GM12878 (cell line): ENCODE data around the gene IP6K3. TPM values are rescaled to one million over a fixed set of nuclear protein-coding genes. Genes with fewer than 3 reads are reported as not detected.

Source experiments
- ATAC-seq: fragments of 200-7000 bp; cut with Tn5 transposase; 3 replicates; pipeline ENCODE4 v1.9.1; 2020; ENCODE audit warnings: mild to moderate bottlenecking, moderate library complexity
- BruUV-seq: library from RNA; stranded (reverse); fragments of 400-500 nt; replicated peaks from 2 replicates; lab custom pipeline; 2021; lab: Mats Ljungman, UMichigan
- CTCF ChIA-PET: fragments of 300-600 bp; sonication (Branson Sonifier 250); formaldehyde crosslinking; extraction: SDS; loops from one replicate; lab custom pipeline; 2021; ENCODE audit warnings: inconsistent platforms; lab: Yijun Ruan, JAX
- POLR2A ChIA-PET: fragments of 350-600 bp; formaldehyde crosslinking; extraction: SDS; loops from one replicate; lab custom pipeline; 2021; ENCODE audit warnings: inconsistent platforms; lab: Charles Lee
- RAD21 ChIA-PET: fragments of 300-600 bp; sonication (Branson Sonifier 250); formaldehyde crosslinking; loops from one replicate; lab custom pipeline; 2023; ENCODE audit warnings: antibody characterized with exemption; ENCODE audit not compliant: unreplicated experiment; lab: Charles Lee
- SMC1A ChIA-PET: fragments of 300-600 bp; sonication (Branson Sonifier 250); formaldehyde crosslinking; loops from one replicate; lab custom pipeline; 2023; ENCODE audit not compliant: unreplicated experiment, uncharacterized antibody; lab: Charles Lee
- DNase-seq: peaks from one replicate; pipeline ENCODE4 v3.0.0-alpha.2; 2011; ENCODE audit warnings: low read depth, low spot score
- FAIRE-seq: peaks from 3 replicates; lab custom pipeline; 2011; peaks lifted over from hg19 to GRCh38; lab: Jason Lieb, UNC
- H2AFZ ChIP-seq: 2 replicates; pipeline ENCODE4 v1.6.0; 2011; ENCODE audit warnings: low read depth, low read length, control low read depth; ENCODE audit not compliant: control insufficient read depth
- H3K27ac ChIP-seq: 2 replicates; pipeline ENCODE4 v1.5.1; 2011; ENCODE audit warnings: control low read depth; ENCODE audit not compliant: control insufficient read depth, insufficient read depth
- H3K27me3 ChIP-seq, 2 experiments: replicated peaks in 1 of 2; 2 replicates each; pipeline versions ENCODE4 v1.6.0 to v1.6.1; 2011; ENCODE audit warnings: low read length in 1 of 2; ENCODE audit not compliant: control insufficient read depth in 2 of 2, insufficient read depth in 2 of 2
- H3K36me3 ChIP-seq, 2 experiments: 2 replicates each; pipeline ENCODE4 v1.5.1; 2011; ENCODE audit warnings: low read length in 1 of 2; ENCODE audit not compliant: control insufficient read depth in 2 of 2, insufficient read depth in 2 of 2
- H3K4me1 ChIP-seq: 2 replicates; pipeline ENCODE4 v1.6.1; 2011; ENCODE audit warnings: mild to moderate bottlenecking, low read length, moderate library complexity, mixed read lengths; ENCODE audit not compliant: control insufficient read depth, insufficient read depth
- H3K4me2 ChIP-seq: 2 replicates; pipeline ENCODE4 v1.6.0; 2011; ENCODE audit warnings: control low read depth; ENCODE audit not compliant: control insufficient read depth, insufficient read depth
- H3K4me3 ChIP-seq: fragments of 200-600 bp; sonication (generic); 2 replicates; pipeline ENCODE4 v1.5.1; 2016
- H3K79me2 ChIP-seq: 2 replicates; pipeline ENCODE4 v1.6.0; 2011; ENCODE audit warnings: low read length; ENCODE audit not compliant: control insufficient read depth, insufficient read depth
- H3K9ac ChIP-seq: 2 replicates; pipeline ENCODE4 v1.8.0; 2011; ENCODE audit warnings: low read length, control low read depth, mixed read lengths; ENCODE audit not compliant: control insufficient read depth, insufficient read depth
- H3K9me3 ChIP-seq: replicated peaks from 3 replicates; pipeline ENCODE4 v1.5.1; 2011; ENCODE audit warnings: mild to moderate bottlenecking, low read length; ENCODE audit not compliant: control insufficient read depth, insufficient read depth
- H4K20me1 ChIP-seq: 2 replicates; pipeline ENCODE4 v1.6.0; 2011; ENCODE audit not compliant: control insufficient read depth, insufficient read depth
- GABPA ChIP-seq: IDR thresholded peaks from 2 replicates; pipeline ENCODE4 v1.6.1; 2014; ENCODE audit warnings: antibody characterized with exemption, low read depth, mild to moderate bottlenecking, inconsistent platforms
- NFXL1 ChIP-seq: fragments of 450-650 bp; IDR thresholded peaks from 2 replicates; pipeline ENCODE4 v1.6.1; 2017; ENCODE audit warnings: antibody characterized with exemption, mild to moderate bottlenecking, borderline replicate concordance
- POLR2AphosphoS2 ChIP-seq: IDR thresholded peaks from 2 replicates; pipeline ENCODE4 v1.6.1; 2011; ENCODE audit warnings: low read depth, mild to moderate bottlenecking, low read length, improper control_type of control experiment, moderate library complexity
- RAD21 ChIP-seq: IDR thresholded peaks from 2 replicates; pipeline ENCODE4 v1.6.1; 2011; ENCODE audit warnings: mild to moderate bottlenecking, low read depth, low read length, moderate library complexity; ENCODE audit not compliant: insufficient read depth
- SP1 ChIP-seq: IDR thresholded peaks from one replicate; pipeline ENCODE4 v1.6.1; 2011; ENCODE audit warnings: low read depth, low read length
- YBX1 ChIP-seq: fragments of 450-650 bp; IDR thresholded peaks from 2 replicates; pipeline ENCODE4 v1.6.1; 2016; ENCODE audit warnings: antibody characterized with exemption
- ZBTB33 ChIP-seq: fragments of 450-650 bp; IDR thresholded peaks from 2 replicates; pipeline ENCODE4 v1.6.1; 2017; ENCODE audit warnings: mild to moderate bottlenecking
- ZNF384 ChIP-seq: IDR thresholded peaks from 2 replicates; pipeline ENCODE4 v1.6.1; 2012; ENCODE audit warnings: low read depth, mild to moderate bottlenecking, low read length, improper control_type of control experiment, borderline replicate concordance
- ZSCAN29 ChIP-seq: fragments of 450-650 bp; IDR thresholded peaks from 2 replicates; pipeline ENCODE4 v1.6.1; 2017; ENCODE audit warnings: mild to moderate bottlenecking, moderate library complexity
- WGBS: methylation state at CpG from one replicate; pipeline ENCODE4 v1.1.6; 2016; ENCODE audit warnings: low lambda C conversion rate; ENCODE audit not compliant: insufficient replicate concordance, insufficient coverage; ENCODE audit errors: missing lambda C conversion rate; 5-methylcytosine and 5-hydroxymethylcytosine counted together
- in situ Hi-C: fragments of 300-500 bp; cut with MboI; formaldehyde crosslinking; loops from 9 replicates; pipeline ENCODE4 v1.14.3; 2018; ENCODE audit warnings: mixed read lengths
- intact Hi-C: fragments of 100-400 bp; cut with micrococcal nuclease; formaldehyde crosslinking; loops from one replicate; pipeline ENCODE4 v1.14.2; 2022; ENCODE audit not compliant: unreplicated experiment
- polyA plus RNA-seq, 11 experiments: library from polyadenylated mRNA; depleted of rRNA in 4 of 11; unstranded in 6 of 11; stranded (reverse) in 5 of 11; fragments of >200 nt; fragmentation: Nextera tagmentation in 4 of 11; fragmentation: Illumina TruSeq in 1 of 11; extraction: Ambion mirVana in 4 of 11; extraction: Trizol in 1 of 11; gene quantifications; 1 replicate in 1 of 11; 2 replicates in 10 of 11; pipeline versions ENCODE4 v1.2.1 to v1.2.3, GENCODE V29; 2011 to 2016; ENCODE audit warnings: inconsistent platforms in 2 of 11, missing spikeins in 2 of 11, low read depth in 1 of 11
- total RNA-seq, 4 experiments: library from RNA; depleted of rRNA in 3 of 4; stranded (reverse); fragments of >200 nt in 3 of 4; fragmentation: Illumina TruSeq in 1 of 4; extraction: Trizol in 1 of 4; gene quantifications; 2 replicates each; pipeline versions ENCODE4 v1.2.1 to v1.2.3, GENCODE V29; 2013 to 2021
- TF ChIP-seq, protein P1 (sequence below): IDR thresholded peaks from 2 replicates; pipeline ENCODE4 v1.6.1; 2012; ENCODE audit warnings: low read depth, low read length, improper control_type of control experiment
- TF ChIP-seq, protein P2 (sequence below): IDR thresholded peaks from 2 replicates; pipeline ENCODE4 v1.6.1; 2011; ENCODE audit warnings: mild to moderate bottlenecking, low read depth, low read length, moderate library complexity; ENCODE audit not compliant: insufficient replicate concordance

Gene IP6K3
- total and polyA plus RNA-seq, 10 of the 15 experiments (the other 5 are each of a cell fraction or from before 2014, with no cell fraction given): 0.02 to 0.15 (median 0.09) TPM; not detected in 7

DNA sequence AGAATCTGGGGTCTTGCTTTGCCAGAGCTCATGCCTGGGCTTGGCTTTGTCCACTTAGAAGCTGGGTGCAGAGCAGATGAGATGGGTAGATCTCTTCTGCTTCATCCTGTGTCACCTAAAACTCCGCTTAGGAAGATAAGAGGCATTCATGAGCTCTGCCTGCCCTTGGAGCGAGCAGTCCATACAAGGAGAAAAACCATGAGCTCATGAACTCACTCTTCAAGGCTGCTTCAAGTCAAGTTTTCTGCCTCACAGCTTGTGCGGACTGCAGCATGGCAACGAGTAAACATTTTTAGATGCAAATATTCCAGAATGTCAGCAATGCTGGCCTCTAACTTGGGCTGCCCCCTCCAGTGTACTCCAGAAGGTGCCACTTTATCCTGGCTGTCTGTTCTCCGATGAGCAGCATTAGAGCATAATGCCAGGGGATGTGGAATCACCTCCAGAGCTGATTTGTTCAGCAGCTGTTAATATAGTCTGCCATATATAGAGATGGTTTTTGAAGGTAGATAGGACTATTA, 24.5 kb downstream of the IP6K3 start:
- ChIA-PET POLR2A (interaction anchor here (1.0 kb wide), 1 partner anchor 26 kb away, joined by 6 read pairs; no protein-coding TSS in a partner anchor), CTCF (interaction anchor here (0.5 to 3.4 kb wide), 4 partner anchors 11 to 629 kb away, joined by 4 to 16 read pairs (median 8); partner anchors contain the start of gene UQCC2), RAD21 (no interaction called here), SMC1A (interaction anchor here (1.1 to 1.2 kb wide), 3 partner anchors 11 to 174 kb away, joined by 3 read pairs; partner anchors contain the start of gene UQCC2)
- TF ChIP-seq POLR2AphosphoS2 (no peak), YBX1 (no peak), GABPA (no peak), NFXL1 (no peak), RAD21 (no peak), SP1 (no peak), ZNF384 (no peak), ZSCAN29 (no peak), ZBTB33 (no peak)
- TF ChIP-seq, protein P1, sequence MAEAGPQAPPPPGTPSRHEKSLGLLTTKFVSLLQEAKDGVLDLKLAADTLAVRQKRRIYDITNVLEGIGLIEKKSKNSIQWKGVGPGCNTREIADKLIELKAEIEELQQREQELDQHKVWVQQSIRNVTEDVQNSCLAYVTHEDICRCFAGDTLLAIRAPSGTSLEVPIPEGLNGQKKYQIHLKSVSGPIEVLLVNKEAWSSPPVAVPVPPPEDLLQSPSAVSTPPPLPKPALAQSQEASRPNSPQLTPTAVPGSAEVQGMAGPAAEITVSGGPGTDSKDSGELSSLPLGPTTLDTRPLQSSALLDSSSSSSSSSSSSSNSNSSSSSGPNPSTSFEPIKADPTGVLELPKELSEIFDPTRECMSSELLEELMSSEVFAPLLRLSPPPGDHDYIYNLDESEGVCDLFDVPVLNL: no peak
- TF ChIP-seq, protein P2, sequence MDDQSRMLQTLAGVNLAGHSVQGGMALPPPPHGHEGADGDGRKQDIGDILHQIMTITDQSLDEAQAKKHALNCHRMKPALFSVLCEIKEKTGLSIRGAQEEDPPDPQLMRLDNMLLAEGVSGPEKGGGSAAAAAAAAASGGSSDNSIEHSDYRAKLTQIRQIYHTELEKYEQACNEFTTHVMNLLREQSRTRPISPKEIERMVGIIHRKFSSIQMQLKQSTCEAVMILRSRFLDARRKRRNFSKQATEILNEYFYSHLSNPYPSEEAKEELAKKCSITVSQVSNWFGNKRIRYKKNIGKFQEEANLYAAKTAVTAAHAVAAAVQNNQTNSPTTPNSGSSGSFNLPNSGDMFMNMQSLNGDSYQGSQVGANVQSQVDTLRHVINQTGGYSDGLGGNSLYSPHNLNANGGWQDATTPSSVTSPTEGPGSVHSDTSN: no peak
- Histone ChIP-seq H4K20me1 (no peaks in the 10 kb centered on the region), H2AFZ (no peak overlapping the region), H3K4me1 (peaks cover 12% of the 10 kb centered on the region), H3K27ac (no peak overlapping the region), H3K4me3 (no peak overlapping the region), H3K9me3 (no peaks in the 10 kb centered on the region), H3K9ac (no peak overlapping the region), H3K79me2 (no peaks in the 10 kb centered on the region), H3K36me3 (no peaks in the 10 kb centered on the region), H3K4me2 (no peak overlapping the region), H3K27me3 (peaks cover 6 to 11% of the 10 kb centered on the region in 2 experiments; a peak in 2 of 4 replicates)
- WGBS: 63% methylated on average over 5 of the region's 5 CpGs
- in situ Hi-C loops (no loop called here), intact Hi-C loops (no loop called here)
- DNase-seq (no peak), FAIRE-seq (no peak), ATAC-seq (no peak)
- BruUV-seq: no TSS peak
